Mesothelial cell of epicardium (in vitro differentiated cells): ENCODE measurements around the gene C6orf89. TPM values are rescaled to one million over a fixed set of nuclear protein-coding genes. Genes with fewer than 3 reads are reported as not detected.

ENCODE experiments used
- DNase-seq, 2 experiments: peaks; one replicate each; pipeline ENCODE4 v3.0.0; 2021; ENCODE audit warnings: low spot score in 2 of 2; ENCODE audit not compliant: unreplicated experiment in 2 of 2
- H3K27ac Mint-ChIP-seq: 2 replicates; pipeline ENCODE4 v1.8.0; 2021; ENCODE audit warnings: mixed read lengths
- H3K27me3 Mint-ChIP-seq: 2 replicates; pipeline ENCODE4 v1.8.0; 2021; ENCODE audit warnings: low read depth, mixed read lengths
- H3K36me3 Mint-ChIP-seq: 2 replicates; pipeline ENCODE4 v1.8.0; 2021; ENCODE audit warnings: mixed read lengths
- H3K4me1 Mint-ChIP-seq: 2 replicates; pipeline ENCODE4 v1.8.0; 2021; ENCODE audit warnings: mixed read lengths
- H3K4me3 Mint-ChIP-seq: 2 replicates; pipeline ENCODE4 v1.8.0; 2021; ENCODE audit warnings: mild to moderate bottlenecking, moderate library complexity, mixed read lengths
- H3K9me3 Mint-ChIP-seq: 2 replicates; pipeline ENCODE4 v1.8.0; 2021; ENCODE audit warnings: mixed read lengths
- total RNA-seq: library from RNA; stranded (reverse); gene quantifications from 3 replicates; pipeline ENCODE4 v1.2.1, GENCODE V29; 2021
- TF ChIP-seq, protein P1 (sequence below): fragments of 200-600 bp; sonication (generic); IDR thresholded peaks from one replicate; pipeline ENCODE4 v1.5.0; 2021; ENCODE audit warnings: antibody characterized with exemption; ENCODE audit not compliant: unreplicated experiment

Gene C6orf89
- total RNA-seq, 1 donor from 2014 or later = 39.7 TPM

DNA sequence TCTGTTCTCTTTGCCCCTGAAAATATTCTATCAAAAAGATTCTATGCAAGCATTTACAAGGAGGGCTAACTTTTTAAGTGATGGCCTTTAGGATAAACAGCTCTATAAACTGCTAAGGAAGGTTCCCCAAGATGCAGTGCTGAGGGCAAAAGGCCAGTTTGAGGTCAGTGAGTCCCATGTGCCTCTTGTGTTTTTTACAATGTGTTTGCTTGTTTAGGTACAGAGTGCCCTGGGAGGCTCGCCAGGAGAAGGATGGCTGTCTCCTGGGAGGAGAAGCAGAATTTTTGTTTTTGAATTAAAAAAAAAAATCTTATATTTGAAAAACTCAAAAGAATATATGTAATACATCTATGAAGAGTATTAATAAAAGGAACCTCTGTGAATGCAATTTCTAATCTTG is 87.4 kb downstream of the C6orf89 start:
- no peak overlapping the region for H3K4me3 Mint-ChIP-seq
- no peaks in the 10 kb centered on the region for H3K9me3 Mint-ChIP-seq
- no peak overlapping the region for H3K27ac Mint-ChIP-seq
- no peaks in the 10 kb centered on the region for H3K27me3 Mint-ChIP-seq
- peaks cover 42% of the 10 kb centered on the region for H3K36me3 Mint-ChIP-seq
- no peak for DNase-seq
- TF ChIP-seq, protein P1, sequence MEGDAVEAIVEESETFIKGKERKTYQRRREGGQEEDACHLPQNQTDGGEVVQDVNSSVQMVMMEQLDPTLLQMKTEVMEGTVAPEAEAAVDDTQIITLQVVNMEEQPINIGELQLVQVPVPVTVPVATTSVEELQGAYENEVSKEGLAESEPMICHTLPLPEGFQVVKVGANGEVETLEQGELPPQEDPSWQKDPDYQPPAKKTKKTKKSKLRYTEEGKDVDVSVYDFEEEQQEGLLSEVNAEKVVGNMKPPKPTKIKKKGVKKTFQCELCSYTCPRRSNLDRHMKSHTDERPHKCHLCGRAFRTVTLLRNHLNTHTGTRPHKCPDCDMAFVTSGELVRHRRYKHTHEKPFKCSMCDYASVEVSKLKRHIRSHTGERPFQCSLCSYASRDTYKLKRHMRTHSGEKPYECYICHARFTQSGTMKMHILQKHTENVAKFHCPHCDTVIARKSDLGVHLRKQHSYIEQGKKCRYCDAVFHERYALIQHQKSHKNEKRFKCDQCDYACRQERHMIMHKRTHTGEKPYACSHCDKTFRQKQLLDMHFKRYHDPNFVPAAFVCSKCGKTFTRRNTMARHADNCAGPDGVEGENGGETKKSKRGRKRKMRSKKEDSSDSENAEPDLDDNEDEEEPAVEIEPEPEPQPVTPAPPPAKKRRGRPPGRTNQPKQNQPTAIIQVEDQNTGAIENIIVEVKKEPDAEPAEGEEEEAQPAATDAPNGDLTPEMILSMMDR = no peak
- no peaks in the 10 kb centered on the region for H3K4me1 Mint-ChIP-seq

DNA sequence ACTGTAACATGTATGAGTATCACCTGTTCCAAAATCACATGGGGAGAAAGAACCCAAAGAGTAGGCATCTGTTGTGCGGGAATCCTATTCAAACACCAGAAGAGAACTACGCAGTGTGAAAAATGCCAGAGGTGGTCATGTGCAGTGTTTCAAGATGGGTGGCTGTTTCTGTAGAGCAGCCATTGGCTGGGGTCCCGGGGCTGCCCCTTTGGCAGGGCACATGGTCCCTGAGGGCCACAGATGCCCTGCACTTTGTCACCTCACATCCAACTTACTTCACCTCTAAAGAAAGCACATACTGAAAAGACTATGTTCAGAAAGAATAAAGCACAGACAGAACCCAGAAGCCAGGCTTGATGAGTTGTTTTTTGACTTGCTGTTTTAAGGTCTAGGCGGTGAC is 87.9 kb downstream of the C6orf89 start:
- Mint-ChIP-seq H3K27me3 (no peaks in the 10 kb centered on the region), H3K36me3 (peaks cover 39% of the 10 kb centered on the region), H3K4me1 (no peaks in the 10 kb centered on the region), H3K9me3 (no peaks in the 10 kb centered on the region), H3K27ac (no peak overlapping the region), H3K4me3 (no peak overlapping the region)
- no peak for DNase-seq
- TF ChIP-seq, protein P1 = no peak

DNA sequence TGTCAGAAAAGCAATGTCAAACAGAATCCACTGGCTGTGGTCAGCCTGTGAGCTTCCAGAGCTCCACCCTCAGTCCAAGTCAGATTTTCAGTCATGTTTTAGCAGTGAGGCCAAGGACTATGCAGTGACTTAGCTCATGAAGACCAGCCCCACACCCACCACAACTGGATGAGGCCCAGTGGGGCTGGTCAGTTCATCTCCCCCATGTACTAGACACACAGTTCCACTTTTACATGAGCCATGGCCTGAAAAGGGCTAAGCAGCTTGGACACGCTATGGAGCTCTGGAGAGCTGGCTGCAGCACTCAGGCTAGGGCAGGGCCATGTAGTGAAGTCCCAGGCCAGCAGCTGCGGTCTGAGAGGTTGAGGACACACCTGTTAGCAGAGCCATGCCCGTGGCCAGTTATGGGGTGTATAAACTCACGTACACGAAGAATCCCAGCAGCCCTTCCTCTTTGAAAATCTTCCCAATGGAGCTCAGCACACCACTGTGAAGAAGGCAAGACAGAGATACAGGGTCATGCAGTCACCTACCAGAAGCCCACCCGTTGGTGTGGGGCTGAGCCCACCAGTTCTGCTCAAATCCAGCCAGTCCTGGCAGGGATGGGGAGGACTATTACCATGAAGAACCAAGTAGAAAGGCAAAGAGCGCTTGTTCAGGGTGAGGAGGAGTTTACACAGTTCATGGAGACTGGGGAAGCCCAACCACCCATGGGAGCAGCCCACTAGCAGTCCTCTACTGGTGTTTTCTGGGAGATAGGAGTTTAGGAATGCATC is 89.7 kb downstream of the C6orf89 start:
- TF ChIP-seq, protein P1 = no peak
- no peak overlapping the region for H3K4me3 Mint-ChIP-seq
- no peaks in the 10 kb centered on the region for H3K27me3 Mint-ChIP-seq
- no peaks in the 10 kb centered on the region for H3K9me3 Mint-ChIP-seq
- H3K4me1 Mint-ChIP-seq = peaks cover 15% of the 10 kb centered on the region
- H3K36me3 Mint-ChIP-seq = peaks cover 30% of the 10 kb centered on the region
- no peak overlapping the region for H3K27ac Mint-ChIP-seq
- no peak for DNase-seq

DNA sequence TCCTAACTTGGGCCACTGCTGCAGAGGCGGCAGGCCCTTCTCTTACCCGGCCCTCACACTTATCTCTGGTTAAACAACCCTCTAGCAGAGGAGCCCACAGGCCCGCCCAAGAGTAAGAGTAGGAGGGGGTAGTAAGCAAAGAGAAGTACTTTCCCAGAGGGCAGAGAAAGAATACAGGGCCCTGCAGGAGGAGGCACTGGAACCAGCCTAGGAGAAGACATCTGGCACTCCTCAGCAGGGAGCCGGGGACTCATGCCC is 90.2 kb downstream of the C6orf89 start:
- Mint-ChIP-seq H3K4me3 (no peak overlapping the region), H3K9me3 (no peaks in the 10 kb centered on the region), H3K4me1 (peaks cover 20% of the 10 kb centered on the region)

DNA sequence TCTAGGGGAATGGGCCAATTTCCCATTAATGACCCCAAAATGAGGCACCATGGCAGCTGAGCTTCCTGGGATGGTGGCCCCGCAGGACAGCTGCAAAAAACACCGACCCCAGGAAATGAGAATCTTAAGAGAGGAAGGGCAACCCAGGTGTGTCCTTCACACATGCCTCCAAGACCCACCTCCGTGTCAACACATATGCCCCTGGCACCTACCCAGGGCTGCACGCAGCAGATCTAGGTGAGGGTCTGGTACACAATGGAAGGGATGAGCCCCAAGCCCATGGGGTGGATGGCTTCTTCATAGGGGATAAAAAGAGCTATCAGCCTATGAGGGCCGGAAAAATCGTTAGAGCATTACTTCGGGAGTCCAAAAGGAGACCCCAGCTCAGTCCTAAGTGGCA is 90.8 kb downstream of the C6orf89 start:
- H3K36me3 Mint-ChIP-seq = peaks cover 29% of the 10 kb centered on the region
- H3K4me1 Mint-ChIP-seq = peaks cover 25% of the 10 kb centered on the region
- TF ChIP-seq, protein P1 = no peak
- H3K27me3 Mint-ChIP-seq = no peaks in the 10 kb centered on the region
- no peak overlapping the region for H3K4me3 Mint-ChIP-seq
- no peak for DNase-seq
- H3K27ac Mint-ChIP-seq = no peak overlapping the region
- no peaks in the 10 kb centered on the region for H3K9me3 Mint-ChIP-seq

More for the DNA sequence above, 90.2 kb downstream of the C6orf89 start:
- TF ChIP-seq, protein P1 = no peak
- Mint-ChIP-seq H3K27me3 (no peaks in the 10 kb centered on the region), H3K27ac (no peak overlapping the region), H3K36me3 (peaks cover 29% of the 10 kb centered on the region)
- no peak for DNase-seq
